CD4-positive, alpha-beta T cell treated with Interleukin-2 at 100 ng/mL for 4 hours (primary cell): ENCODE measurements around the gene RFX2.
"Not testable (repeated sequence)": the region's sequence is repeated elsewhere in the genome, so short reads cannot be mapped to it uniquely, and the experiment has no call there.

Experiments used
- DNase-seq: peaks from one replicate; pipeline ENCODE4 v3.0.0-alpha.2; 2020; ENCODE audit warnings: low spot score

Gene RFX2

DNA sequence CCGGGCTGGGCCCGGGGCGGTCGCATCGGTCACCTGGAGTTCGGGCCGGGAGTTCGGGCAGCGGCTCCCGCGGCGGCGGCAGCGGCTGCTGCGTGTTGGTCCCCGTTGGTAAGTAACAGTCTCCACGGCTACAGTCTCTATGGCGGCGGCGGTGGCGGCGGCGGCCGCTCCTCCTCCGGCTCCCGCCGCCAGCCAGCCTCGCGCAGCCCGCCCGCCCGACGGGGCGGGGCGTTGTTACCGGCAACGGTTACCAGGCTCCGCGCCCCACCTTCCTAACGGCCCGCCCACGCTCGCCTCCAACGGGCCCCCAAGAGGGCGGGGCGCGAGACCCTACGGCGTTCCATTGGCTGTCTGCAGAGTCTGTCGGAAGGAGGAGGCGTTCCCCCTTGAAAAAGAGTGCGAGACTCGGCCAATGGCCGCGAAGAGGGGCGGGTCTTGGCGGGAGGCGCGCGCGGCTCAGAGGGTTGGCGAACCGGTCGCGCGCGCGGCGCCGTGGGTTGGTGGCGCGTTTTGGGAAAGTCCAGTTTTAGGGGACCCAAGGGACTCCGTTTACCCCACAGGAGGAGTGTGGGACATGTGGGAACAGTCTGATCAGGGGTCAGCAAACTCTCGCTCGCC is at the start of gene RFX2:
Gene RFX2 (minus strand): TSS at position 141 of the 618 bp plus-strand sequence. CDS start 63,004 bp downstream, outside the sequence.
- DNase-seq: peak; percentile 99

DNA sequence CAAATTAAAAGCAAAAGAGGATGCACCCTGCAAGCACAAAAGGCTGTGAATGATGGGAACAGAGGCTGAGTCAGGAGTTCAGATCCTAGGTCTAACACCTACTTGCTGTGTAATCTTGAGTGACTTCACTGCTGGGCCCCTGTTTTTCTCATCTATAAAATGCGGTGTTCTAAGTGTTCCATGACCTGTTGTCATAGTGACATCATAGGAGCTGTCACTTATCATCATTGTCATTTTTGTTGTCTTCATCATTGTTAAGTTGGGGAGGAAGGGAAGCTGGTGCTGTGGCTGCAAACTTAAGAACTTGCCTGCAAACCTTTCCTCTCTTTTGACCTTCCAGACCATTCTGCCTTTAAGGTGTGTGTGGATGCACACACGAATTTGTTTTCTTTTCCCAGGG is 45.7 kb upstream of the RFX2 start:
- DNase-seq: no peak

DNA sequence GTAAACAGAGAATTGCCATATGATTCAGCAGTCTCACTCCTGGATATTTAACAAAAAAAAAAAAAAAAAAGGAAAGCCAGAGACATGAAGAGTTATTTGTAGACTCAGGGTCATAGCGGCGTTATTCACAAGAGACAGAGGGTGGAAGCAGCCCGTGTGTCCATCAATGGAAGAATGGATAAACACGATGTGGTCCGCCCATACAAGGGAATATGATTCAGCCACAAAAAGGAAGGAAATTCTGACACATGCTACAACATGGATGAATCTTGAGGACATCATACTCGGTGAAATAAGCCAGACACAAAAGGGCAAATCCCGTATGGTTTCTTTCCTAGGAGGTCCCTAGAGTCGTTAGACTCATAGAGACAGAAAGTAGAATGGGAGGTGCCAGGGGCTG is 40.0 kb upstream of the RFX2 start:
- no peak for DNase-seq

DNA sequence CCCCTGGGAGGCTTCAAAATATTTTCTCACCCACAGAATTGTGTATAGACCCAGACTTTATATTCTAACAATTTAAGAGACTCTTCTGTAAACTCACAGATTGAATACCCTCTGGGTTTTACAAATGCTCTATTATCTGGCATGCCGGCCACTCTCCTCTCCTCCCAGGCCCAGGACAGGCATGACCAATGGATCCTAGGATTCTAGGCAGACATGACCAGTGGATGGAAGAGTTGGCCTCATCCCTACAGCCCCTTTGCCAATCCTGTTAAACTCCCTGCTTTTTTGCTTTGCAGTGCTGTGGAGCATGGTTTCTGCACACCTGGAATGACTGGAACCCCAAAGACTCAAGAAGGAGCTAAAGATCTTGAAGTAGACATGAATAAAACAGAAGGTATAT is 30.9 kb upstream of the RFX2 start:
- no peak for DNase-seq

DNA sequence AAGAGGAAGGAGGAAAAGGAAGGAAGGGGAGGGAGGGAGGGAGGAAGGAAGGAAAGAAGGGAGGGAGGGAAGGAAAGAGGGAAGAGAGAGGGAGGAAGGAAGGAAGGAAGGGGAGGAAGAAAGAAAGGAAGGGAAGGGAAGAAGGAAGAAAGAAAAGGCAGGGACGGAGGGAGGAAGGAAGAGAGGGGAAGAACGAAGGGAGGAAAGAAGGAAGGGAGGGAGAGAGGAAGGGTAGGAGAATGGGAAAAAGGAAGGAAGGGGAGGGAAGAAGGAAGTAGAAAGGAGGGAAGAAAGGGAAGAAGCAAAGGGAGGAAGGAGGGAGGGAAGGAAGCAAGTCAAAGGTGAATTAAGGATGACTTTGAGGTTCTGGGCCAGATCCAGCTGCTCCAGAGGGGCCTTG is 28.2 kb upstream of the RFX2 start:
- no peak for DNase-seq

DNA sequence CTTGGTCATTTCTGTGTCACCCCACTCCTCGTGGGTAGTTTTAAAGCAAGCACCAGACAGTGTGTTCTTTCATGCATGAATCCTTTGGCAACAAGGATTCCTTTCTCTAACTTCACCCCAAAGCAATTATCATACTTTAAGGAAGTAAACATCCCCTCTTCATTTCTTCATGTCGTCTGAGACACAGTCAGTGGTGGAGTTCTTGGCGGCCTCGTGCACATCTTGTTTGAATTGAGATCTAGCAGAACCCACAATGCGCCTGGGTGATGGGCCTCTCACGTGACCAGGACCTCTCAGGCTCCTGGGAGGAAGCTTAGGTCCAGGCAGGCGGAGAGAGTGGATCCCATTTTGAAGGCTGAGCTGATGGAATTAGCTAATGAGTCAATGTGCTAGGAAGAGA is 27.8 kb upstream of the RFX2 start:
- no peak for DNase-seq

DNA sequence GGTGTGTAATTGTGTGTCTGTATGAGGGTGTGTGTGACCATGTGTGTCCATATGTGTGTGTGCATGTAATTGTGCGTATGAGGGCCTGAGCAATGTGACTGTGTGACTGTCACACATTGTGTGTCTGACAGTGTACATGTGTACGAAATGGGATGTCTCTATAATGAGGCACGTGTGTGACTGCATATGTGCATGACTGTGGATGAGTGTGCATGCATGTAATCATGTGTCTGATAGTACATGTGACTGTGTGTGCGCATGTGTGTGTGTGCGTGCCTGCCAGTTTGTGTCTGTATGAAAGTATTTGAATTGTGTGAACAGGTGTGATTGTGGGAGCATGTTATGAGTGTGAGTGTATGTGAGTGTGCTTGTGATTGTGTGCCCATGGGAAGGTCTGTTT is 22.9 kb upstream of the RFX2 start:
- DNase-seq: no peak

DNA sequence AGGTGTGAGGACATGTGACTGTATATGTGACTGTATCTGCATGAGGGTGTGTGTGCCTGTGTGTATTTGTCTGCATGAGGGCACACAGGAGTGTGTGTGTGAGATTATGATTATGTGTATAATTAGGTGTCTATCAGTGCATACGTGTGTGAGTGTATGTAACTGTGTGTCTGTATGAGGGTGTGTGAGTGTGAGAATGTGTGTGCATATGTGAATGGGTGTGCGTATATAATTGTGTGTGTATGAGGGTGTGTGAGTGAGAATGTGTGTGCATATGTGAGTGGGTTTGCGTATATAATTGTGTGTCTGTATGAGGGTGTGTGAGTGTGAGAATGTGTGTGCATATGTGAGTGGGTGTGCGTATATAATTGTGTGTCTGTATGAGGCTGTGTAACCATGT is 22.2 kb upstream of the RFX2 start:
- no peak for DNase-seq

DNA sequence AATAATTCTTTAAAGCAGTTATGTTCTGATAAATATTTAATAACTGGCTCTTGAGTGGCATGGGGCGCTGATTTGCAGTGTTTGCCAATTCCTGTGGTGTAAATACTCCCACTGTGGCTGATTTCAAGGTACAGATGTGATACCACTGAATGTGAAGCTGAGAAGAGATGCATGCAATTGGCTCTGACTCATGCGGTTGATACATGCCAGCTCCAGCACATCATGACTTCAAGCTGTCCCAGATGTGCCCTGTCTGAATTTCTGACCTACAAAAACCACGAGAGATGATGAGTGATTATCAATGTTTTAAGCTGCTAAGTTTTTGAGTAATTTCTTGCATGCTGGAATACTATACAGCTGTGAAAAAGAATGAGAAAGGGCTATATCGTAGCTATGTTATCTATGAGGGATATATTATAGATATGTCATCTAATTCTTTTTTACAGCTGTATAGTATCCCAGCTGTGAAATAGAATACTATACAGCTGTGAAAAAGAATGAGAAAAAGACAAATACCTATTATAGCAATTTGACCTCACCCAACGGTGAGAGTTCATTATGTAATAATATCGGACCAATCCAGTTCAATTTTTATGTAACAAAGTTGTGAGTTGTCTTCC is 17.5 kb upstream of the RFX2 start:
- no peak for DNase-seq

DNA sequence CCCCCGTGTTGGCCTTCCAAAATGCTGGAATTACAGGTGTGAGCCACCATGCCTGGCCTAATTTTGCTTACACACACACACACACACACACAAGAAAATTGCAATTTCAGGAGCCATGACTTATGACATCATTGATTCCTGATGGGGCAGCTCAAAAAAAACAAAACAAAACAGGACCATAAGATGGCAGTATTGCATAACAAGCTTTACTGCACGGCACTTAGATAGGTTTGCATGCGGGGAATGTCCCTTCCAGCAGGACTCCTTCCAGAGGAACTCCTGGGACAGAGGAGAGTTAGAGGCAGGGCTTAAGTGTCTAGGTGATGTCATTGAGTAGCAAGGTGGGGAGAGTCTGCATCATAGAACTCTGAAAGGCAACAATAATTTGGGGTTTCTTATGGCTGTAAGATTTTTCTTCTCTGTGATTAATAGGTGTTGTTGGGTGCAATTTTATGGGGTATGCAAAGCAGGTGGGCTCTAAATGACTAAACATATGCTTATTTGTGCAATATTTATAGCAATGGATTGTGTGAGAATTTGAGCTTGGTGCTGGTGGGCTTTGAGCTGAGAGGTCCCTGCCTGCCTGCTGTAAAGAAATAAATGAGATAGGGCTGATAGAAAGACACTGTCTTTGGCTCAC is 16.2 kb upstream of the RFX2 start:
- DNase-seq: peak; percentile 16

DNA sequence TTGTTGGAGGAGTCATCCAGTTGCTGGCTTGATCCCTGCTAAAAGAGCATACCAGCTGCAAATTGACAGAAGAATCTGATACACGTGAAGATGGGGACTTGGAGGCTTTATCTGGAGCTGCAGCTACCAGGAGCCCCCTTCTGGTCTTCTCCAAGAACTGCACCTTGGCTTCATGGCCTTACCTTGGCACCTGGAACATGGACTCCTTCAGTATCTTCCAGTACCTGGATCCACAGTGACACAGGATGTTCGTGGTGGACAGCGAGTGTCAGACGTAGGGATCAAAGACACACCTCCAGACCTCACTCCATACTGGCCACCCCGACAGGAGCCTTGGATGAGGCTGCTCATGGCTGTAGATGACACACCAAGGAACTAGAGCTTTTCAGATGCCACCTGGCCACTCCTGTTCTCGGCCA is 15.3 kb upstream of the RFX2 start:
- DNase-seq: peak; percentile 80

DNA sequence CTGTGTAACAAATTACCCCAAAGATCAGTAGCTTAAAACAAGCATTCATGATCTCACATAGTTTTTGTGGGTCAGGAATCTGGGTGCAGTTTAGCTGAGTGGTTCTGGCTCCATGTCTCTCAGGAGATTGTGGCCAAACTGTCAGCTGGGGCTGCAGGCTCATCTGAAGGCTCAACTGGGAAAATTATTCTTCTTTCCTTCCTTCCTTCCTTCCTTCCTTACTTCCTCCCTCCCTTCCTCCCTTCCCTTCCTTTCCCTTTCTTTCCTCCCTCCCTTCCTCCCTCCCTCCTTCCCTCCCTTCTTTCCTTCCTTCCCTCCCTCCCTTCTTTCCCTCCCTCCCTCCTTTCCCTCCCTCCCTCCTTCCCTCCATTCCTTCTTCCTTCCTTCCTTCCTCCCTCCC is 8.7 kb upstream of the RFX2 start:
- DNase-seq: no peak

DNA sequence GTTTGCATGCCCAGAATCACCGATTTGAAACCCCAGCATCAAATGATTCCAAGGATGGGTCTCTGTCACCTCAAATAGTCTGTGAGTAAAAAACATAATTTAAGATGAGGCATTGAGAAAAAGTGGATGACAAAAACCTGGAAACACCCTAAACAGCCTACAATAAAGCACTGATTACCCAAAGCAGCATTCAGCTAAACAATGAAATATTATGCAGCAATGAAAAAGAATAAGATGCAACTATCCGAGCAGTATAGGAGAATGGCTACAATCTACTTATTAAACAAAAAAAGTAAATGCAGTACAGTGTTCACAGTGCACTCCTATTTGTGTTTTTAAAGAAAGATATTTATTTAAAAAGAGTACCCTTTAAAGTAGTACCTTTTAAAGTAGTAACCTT is 7.7 kb upstream of the RFX2 start:
- no peak for DNase-seq

DNA sequence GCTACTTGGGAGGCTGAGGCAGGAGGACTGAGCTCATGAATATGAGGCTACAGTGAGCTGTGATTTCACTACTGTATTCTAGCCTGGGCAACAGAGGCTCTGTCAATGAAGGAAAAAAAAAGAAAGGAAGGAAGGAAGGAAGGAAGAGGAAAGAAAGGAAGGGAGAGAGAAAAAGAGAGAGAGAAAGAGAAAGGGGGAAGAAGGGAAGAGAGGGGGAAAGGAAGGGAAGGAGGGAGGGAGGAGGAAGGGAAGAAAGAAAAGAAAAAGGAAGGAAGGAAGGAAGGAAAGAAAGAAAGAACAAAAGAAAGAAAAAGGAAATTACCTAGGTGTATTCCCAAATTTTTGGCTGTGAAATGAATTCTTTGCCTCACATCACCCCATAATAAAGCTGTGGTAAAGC is 7.2 kb upstream of the RFX2 start:
- DNase-seq: no peak

DNA sequence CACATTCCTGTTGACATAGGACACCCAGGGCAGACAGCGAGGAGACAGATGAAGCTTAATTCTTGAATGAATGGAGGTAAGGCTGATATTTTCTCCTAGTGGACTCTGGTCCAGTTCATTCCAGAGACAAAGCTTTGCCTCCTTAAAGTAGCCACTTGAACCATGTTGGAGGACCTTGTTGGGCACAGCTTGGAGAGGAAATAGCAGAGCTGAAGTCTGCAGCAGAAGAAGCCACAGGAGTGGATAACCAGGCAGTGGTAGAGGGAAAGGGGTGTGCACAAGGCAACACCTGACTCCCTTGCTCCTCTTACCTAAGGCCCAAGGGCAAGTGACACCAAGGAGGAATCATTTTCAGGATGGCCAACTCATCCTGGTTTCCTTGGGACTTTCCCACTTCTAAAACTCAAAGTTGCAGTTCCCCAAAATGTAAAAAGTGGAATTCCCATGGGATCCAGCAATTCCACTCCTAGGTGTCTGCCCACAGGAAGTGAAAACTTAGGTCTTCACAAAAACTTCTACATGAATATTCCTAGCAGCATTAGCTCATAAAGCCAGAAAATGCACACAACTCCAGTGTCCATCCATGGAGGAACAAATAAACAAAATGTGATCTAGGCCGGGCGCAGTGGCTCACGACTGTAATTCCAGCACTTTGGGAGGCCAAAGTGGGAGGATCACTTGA is 6.6 kb upstream of the RFX2 start:
- no peak for DNase-seq

DNA sequence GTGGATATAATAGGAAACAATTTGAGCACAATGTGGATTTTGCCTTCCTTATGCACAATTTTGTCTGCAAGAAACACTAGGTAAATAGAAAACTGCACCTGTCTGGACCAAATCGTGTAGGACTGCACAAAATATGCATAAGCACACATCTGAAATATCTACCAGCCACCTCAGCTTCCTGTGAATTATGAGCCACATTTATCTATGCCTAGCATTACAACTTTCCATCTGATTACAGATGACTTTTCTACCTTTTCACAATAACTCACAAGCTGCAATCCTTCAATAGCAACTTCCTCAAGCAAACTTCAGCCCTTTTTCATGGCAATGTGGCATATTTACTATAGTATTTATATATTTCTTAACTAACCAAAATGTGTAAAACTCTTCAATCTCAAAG is 5.7 kb upstream of the RFX2 start:
- no peak for DNase-seq

DNA sequence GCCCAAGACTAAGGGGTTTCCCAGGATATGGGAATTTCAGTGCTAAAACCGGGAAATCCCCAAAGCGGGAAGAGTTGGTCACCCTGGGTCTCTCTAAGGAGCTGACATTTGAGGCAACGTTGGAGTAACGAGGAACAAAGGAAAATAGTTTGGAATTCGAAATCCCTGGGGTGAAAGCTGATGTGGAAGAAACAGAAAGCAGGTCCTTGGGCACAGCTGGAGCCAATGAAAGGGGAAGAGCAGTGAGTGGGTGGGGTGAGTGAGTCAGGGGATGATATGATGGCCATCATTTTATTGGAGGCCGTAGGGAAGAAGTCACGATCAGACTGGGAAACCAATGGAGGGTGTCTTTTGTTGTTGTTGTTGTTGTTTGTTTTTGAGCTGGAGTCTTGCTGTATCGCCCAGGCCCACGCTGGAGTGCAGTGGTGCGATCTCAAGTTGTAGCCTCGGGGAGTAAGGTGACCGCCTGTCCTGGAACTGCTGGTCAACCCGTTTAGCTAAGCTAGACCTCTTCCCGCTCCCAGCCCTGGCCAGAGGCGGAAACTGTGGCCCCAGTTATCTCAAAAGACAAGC is 3.4 kb upstream of the RFX2 start:
- DNase-seq: no peak

DNA sequence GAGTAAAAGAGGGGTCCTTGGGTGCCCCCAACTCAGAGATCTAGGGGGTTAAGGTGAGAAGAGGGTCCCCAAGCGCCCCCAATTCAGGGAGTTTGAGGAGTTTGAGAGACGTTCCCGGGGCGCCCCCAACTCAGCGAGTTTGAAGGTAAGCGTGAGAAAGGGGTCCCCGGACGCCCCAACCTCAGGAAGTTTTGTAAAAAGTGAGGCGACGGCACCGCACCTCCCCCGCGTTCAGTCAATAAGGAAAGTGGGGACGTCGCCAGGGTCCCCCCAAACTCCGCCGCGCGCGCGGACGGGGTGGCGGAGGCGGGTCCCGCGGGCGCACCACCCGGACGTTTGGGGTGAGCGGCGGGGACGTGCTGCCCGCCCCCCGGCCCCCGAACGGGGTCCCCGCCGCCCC is 353 bp downstream of the RFX2 start:
- DNase-seq: no peak

DNA sequence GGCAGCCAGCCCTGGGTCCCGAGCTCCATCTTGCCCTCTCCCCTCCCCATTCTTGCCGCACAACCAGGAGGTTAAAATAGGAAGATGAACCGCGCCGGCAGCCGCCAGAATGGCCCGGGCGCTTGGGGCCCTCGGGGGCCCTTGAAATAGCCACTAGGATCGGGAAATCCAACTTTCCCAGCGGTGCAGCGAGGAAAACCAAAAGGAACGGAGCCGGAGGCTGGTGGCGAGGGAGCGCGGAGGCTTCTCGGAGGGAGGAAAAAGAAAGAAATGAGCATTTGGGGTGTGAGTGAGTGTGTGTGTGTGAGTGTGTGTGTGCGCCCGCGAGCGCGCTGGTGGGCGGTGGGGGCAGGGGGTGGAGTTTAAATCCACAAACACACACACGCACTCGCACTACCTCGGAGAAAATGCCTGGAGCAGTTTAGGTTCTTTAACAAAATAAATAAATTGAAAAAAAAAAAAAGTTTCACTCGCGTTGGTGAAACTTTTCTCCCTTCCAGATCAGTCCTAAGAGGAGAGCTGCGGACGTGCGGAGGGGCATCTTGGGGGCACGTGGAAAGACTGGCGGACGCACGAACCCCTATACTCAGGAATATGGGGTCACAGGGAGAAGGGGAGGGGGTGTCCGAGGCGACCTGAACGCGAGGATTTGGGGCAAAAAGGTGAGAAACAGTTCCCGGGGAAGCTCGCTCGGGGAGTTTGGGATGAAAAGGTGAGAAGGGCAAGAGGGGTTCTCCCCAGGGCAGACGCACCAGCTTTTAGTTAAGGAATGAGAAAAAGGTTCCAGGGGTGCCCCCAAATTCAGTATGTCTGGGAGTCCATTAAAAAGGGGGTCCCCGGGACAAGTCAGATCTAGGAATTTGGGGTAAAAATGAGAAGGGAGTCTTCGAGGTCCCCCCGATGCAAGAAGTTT is 1.3 kb downstream of the RFX2 start:
- peak; percentile 73 for DNase-seq

DNA sequence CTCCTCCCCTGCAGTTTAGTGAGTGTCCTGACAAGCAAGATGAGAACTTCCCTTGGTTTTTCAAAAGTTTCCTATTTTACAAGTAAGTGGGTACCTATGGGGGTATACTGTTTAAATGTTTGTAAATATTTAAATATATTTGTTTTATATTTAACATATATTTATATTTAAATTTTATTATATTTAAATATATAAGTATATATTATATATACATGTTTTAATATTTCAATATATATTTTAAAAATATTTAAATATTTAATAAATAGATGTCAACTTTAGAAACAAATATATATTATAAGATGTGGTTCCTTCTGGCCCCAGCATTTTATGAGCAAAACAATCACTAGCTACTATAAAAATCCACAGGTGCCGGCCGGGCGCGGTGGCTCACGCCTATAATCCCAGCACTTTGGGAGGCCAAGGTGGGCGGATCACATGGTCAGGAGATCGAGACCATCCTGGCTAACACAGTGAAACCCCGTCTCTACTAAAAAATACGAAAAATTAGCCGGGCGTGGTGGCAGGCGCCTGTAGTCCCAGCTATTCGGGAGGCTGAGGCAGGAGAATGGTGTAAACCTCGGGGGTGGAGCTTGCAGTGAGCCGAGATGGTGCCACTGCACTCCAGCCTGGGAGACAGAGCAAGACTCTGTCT is 3.5 kb downstream of the RFX2 start:
- DNase-seq: not testable (repeated sequence)

DNA sequence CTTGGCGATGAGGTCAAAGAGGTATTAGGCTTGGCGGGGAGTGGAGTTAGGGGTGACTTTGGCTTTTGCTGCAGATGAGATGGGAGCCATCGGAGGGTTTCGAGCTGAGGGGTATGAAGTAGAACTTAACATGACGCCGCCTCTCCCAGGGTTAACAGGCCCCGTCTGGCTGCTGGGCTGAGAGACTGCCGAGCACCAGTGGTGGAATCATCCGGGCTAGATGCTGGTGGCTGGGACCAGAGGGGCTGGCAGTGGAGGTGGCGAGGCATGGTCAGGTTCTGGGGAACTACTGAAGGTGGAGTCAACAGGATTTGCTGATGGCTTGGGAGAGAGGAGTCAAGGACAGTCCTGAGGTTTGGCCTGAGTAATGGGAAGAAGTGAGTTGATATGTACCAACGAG is 4.9 kb downstream of the RFX2 start:
- no peak for DNase-seq
